Measurements from ENCODE around the gene P2RY11. TPM values are rescaled to one million over a fixed set of nuclear protein-coding genes. Genes with fewer than 3 reads are reported as not detected.

Gene P2RY11
- total and polyA plus RNA-seq, 2 experiments from 2014 or later = 4.0 to 4.3 TPM

GRCh38 chr19:10107817-10108367 lies 3.6 kb upstream of the P2RY11 start:
- H3K4me2 ChIP-seq = no peak overlapping the region
- no peaks in the 10 kb centered on the region for H3K9me2 ChIP-seq (ENCODE audit: insufficient read depth)
- H3K36me3 ChIP-seq (ENCODE audit: insufficient read depth) = peaks cover 28% of the 10 kb centered on the region

More at GRCh38 chr19:10107817-10108367, 3.6 kb upstream of the P2RY11 start:
- Mint-ChIP-seq H3K36me3 (ENCODE audit: low read depth) (peaks cover 57% of the 10 kb centered on the region), H3K27ac (no peak overlapping the region), H3K27me3 (ENCODE audit: insufficient read depth, low read depth, poor library complexity) (peaks cover 27% of the 10 kb centered on the region), H3K4me3 (peak overlapping the region; percentile 96), H3K9me3 (no peaks in the 10 kb centered on the region), H3K4me1 (peaks cover 18% of the 10 kb centered on the region)
- Histone ChIP-seq H3K4me1 (ENCODE audit: insufficient read depth) (peaks cover 7% of the 10 kb centered on the region; the same call in 1 of the 2 replicates), H4K20me1 (replicated peaks; ENCODE audit: insufficient read depth) (0 out of 2 replicates have a peak, but pooled peaks cover 7% of the 10 kb centered on the region), H3K27me3 (ENCODE audit: insufficient read depth) (no peaks in the 10 kb centered on the region), H3K79me2 (replicated peaks; ENCODE audit: insufficient read depth) (peaks cover 24% of the 10 kb centered on the region), H3K27ac (ENCODE audit: low read depth) (no peak overlapping the region), H3K4me3 (peak overlapping the region; percentile 98; the same call in 1 of the 2 replicates), H3F3A (replicated peaks; ENCODE audit: low read depth) (peaks cover 46% of the 10 kb centered on the region), H2AFZ (no peak overlapping the region)
- TF ChIP-seq EZH2 (IDR thresholded peaks at IDR 0.05; ENCODE audit: low read depth, unreplicated experiment) (no peak), ZNF462 (CRISPR knock-in tag; IDR thresholded peaks at IDR 0.05) (no peak), ZNF331 (CRISPR knock-in tag; IDR thresholded peaks at IDR 0.05; ENCODE audit: low read depth) (no peak), STAT1 (IDR thresholded peaks at IDR 0.05; ENCODE audit: unreplicated experiment) (no peak), CREB1 (CRISPR knock-in tag; IDR thresholded peaks at IDR 0.05; ENCODE audit: low read depth) (no peak), NANOG (IDR thresholded peaks at IDR 0.05; ENCODE audit: borderline replicate concordance) (no peak), ZNF114 (CRISPR knock-in tag; IDR thresholded peaks at IDR 0.05) (no peak)
- TF ChIP-seq, protein P1, sequence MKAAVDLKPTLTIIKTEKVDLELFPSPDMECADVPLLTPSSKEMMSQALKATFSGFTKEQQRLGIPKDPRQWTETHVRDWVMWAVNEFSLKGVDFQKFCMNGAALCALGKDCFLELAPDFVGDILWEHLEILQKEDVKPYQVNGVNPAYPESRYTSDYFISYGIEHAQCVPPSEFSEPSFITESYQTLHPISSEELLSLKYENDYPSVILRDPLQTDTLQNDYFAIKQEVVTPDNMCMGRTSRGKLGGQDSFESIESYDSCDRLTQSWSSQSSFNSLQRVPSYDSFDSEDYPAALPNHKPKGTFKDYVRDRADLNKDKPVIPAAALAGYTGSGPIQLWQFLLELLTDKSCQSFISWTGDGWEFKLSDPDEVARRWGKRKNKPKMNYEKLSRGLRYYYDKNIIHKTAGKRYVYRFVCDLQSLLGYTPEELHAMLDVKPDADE (IDR thresholded peaks at IDR 0.05) = no peak
- TF ChIP-seq, protein P2, sequence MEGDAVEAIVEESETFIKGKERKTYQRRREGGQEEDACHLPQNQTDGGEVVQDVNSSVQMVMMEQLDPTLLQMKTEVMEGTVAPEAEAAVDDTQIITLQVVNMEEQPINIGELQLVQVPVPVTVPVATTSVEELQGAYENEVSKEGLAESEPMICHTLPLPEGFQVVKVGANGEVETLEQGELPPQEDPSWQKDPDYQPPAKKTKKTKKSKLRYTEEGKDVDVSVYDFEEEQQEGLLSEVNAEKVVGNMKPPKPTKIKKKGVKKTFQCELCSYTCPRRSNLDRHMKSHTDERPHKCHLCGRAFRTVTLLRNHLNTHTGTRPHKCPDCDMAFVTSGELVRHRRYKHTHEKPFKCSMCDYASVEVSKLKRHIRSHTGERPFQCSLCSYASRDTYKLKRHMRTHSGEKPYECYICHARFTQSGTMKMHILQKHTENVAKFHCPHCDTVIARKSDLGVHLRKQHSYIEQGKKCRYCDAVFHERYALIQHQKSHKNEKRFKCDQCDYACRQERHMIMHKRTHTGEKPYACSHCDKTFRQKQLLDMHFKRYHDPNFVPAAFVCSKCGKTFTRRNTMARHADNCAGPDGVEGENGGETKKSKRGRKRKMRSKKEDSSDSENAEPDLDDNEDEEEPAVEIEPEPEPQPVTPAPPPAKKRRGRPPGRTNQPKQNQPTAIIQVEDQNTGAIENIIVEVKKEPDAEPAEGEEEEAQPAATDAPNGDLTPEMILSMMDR (conservative IDR thresholded peaks at IDR 0.05; ENCODE audit: low read depth in 2 of 2) = no peak
- TF ChIP-seq, protein P3, sequence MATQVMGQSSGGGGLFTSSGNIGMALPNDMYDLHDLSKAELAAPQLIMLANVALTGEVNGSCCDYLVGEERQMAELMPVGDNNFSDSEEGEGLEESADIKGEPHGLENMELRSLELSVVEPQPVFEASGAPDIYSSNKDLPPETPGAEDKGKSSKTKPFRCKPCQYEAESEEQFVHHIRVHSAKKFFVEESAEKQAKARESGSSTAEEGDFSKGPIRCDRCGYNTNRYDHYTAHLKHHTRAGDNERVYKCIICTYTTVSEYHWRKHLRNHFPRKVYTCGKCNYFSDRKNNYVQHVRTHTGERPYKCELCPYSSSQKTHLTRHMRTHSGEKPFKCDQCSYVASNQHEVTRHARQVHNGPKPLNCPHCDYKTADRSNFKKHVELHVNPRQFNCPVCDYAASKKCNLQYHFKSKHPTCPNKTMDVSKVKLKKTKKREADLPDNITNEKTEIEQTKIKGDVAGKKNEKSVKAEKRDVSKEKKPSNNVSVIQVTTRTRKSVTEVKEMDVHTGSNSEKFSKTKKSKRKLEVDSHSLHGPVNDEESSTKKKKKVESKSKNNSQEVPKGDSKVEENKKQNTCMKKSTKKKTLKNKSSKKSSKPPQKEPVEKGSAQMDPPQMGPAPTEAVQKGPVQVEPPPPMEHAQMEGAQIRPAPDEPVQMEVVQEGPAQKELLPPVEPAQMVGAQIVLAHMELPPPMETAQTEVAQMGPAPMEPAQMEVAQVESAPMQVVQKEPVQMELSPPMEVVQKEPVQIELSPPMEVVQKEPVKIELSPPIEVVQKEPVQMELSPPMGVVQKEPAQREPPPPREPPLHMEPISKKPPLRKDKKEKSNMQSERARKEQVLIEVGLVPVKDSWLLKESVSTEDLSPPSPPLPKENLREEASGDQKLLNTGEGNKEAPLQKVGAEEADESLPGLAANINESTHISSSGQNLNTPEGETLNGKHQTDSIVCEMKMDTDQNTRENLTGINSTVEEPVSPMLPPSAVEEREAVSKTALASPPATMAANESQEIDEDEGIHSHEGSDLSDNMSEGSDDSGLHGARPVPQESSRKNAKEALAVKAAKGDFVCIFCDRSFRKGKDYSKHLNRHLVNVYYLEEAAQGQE (IDR thresholded peaks at IDR 0.05; ENCODE audit: unreplicated experiment) = no peak
- ATAC-seq = no peak
- no peak for DNase-seq (ENCODE audit: low spot score)
